HCEC 1CT (cell line): ENCODE data around the gene TMEM250.
"Not testable (repeated sequence)": the region's sequence is repeated elsewhere in the genome, so short reads cannot be mapped to it uniquely, and the experiment has no call there.

Source experiments
- DNase-seq: peaks from one replicate; pipeline ENCODE4 v3.0.0-alpha.2; 2017

TMEM250 gene

GRCh38 chr9:136110082-136111061 is 8.3 kb downstream of the TMEM250 start:
- no peak for DNase-seq

GRCh38 chr9:136109351-136110081 is 9.2 kb downstream of the TMEM250 start:
- DNase-seq = peak; percentile 79

DNA sequence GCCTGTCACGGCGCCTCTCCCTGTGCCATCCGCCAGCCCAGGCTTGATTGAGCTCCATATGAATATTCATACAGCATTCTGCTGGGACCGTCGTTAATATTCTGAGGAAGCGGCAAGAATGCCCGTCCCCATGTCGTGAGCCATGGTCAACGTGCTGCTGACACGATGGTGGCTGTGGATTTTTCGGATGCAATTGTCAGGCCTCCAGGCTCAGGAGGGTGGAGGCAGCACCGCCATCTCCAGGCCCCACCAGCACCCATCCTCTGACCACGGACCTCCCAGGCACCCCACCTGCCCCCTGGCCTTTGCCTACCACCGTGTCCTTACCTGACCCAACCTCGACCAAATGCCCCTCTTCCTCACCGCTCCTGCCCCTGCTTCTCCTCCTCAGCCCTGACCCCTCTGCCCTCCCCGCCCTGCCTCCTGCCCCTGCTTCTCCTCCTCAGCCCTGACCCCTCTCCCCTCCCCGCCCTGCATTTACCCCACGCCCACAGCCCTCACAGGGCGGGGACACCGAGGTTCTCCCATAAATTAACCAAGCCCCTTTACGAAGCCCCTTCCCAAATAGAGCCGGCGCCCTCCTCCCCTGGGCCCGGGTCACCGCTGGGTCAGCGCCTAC is 9.9 kb downstream of the TMEM250 start:
- DNase-seq = no peak

- DNase-seq = no peak
These were observed 10.6 kb downstream of the TMEM250 start for GRCh38 chr9:136107953-136108647.

DNA sequence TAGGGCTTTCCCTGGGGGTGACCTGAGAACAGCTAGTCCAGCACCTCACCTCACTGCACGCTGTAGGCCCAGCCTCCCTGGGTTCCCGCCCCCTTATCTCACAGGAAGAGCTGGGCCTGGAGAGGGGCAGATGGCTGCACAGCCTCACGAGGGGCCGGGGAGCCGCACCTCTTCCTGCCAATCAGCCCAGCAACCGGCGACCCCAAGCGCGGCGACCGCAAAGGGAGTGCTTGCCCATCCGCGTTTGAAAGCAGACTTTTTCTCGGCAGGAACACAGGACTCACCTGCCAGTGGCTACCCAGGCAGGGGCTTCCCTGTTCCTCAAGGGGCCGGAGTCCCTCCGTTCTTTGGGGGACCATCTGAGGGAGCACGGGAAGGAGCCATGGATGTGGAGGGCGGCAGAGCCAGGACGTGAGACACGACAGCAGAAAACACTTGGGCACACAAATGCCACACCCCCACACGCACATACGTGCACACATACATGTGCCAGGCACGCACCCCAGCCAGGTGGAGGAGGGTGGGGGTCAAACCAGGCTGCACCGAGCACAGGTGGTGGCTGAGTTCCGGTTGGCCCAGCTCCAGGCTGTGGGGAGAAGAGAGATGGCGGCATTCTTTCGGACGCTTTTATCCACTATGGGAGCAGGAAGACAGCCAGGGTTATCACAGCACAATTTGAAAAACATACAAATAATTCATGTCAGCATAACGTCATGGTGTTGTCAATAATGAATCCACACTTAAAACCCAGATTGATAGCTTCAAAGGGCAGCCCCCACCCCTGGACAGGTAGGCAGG is 11.3 kb downstream of the TMEM250 start:
- no peak for DNase-seq

DNA sequence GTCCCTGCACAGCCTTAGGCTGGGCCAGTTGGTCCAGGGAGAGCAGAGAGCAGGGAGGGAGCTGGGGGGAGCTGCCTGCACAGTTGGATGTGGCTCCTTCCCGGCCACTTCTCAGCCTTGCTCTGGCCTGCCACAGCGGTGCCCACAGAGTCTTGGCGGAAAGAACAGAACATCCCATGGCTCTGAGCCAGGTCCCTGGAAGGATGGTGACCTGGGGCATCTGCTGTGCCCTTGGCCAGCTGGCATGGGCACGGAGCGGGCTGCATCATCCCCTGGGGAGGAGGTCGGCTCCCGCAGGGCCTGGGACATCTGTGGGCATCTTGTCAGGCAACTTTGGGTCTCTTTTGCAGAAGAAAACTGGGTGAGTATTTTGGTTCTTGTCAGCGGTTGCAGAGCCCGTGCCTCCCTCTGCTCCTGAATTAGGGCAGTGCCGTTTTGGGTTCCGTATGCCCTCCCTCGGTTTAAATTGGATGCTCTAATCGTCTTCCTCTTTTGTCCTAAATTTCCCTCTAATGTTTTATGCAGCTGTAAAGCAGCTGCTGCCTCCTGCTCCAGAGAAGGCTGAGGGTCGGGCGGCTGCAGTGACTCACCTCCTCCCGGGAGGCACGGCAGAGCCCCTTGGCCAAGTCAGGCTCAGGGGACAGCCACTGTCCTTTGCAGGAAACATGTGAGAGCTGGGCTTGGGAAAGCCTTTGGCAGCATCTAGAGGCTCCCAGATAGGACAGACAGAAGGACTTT is 13.1 kb downstream of the TMEM250 start:
- no peak for DNase-seq

DNA sequence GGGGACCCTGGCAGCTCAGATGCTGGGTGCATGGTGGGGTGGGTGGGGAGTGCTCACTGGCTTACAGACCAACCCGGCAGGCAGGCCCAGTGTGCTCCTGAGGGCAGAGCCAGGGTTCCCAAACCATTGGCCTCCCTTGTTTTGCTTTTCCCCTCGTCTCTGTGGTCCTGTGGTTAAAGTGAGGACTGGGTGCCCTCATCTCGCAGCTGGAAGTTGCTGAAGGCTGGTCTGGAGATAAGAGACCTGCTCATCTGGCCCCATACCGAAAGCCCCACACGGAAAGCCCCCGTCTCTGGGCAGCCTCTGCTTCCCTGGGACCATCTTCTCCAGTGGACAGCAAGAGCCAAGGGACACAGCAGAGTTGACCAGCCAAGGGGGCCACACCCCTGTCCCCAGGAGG is 13.8 kb downstream of the TMEM250 start:
- DNase-seq = no peak

DNA sequence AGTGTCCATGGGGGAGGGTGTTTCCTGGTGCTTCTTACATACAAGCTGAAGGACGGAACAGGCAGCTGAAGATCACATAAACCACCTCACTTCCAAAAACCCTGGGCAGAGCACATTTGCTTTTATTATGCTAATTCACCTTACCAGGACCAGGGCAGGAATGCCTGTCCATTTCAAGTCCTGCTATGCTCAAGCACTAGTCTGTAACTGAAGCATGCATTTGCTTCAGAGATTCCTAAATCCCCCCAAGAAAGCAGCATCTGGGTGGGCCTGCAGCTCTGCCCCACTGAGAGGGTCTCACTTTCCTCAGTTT is 14.2 kb downstream of the TMEM250 start:
- no peak for DNase-seq

DNA sequence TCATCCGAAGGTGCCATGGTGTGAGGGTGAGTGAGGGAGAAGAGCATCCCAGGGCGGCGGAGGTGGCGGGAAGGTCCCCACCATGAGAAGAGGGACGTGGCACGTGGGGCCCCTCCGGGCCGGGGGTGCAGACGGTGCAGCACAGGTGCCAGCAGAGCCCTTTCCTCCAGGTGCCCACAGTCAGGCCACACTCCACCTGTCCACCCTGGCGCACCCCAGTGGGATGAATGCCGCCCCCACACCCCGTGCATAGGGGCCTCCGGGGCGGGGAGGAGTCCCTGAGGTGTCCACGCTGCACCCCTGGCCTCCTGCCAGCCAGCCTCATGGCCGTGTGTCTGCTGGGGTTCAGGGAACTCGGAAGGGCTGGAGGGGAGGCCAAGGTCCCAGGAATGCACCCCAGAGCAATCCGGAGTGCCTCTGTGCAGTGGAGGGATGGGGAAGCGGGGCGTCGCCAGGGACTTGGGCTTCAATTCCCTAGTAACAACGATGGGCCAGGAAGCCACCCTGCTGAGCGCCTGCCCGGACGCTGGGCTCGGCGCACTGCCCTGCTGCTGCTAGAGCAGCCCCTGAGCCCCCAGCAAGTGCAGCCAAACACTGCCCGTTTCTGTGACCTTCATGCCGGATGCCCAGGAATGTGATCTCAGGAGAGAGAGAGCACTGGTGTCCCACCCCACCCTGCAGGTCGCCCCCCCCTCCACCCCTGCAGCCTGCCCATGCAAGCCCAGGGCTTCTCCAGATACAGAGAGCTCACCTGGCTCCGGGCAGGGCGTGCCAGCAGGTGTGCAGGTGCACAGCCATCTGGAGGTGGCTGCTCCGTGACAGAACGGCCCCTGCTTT is 14.8 kb downstream of the TMEM250 start:
- no peak for DNase-seq

- DNase-seq = not testable (repeated sequence)
These were observed 17.0 kb downstream of the TMEM250 start for GRCh38 chr9:136101615-136102074.

GRCh38 chr9:136100700-136101614 is 17.7 kb downstream of the TMEM250 start:
- DNase-seq = no peak

DNA sequence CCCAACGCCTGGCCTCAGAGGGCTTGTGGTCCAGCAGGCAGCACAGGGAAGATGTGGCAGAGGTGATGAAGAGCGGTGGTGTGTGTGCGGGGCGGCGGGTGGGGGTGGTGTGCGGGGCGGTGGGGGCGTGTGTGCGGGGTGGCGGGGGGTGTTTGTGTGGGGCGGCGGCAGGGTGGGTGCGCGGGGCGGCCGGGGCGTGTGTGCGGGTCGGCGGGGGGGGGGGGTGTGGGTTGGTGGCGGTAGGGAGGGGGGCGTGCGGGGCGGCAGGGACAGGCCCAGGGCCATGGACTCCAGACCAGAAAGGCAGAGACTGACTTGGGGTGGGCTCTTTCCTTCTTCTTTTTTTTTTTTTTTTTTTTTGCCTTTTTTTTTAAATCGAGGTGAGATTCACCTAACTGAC is 19.1 kb downstream of the TMEM250 start:
- no peak for DNase-seq

DNA sequence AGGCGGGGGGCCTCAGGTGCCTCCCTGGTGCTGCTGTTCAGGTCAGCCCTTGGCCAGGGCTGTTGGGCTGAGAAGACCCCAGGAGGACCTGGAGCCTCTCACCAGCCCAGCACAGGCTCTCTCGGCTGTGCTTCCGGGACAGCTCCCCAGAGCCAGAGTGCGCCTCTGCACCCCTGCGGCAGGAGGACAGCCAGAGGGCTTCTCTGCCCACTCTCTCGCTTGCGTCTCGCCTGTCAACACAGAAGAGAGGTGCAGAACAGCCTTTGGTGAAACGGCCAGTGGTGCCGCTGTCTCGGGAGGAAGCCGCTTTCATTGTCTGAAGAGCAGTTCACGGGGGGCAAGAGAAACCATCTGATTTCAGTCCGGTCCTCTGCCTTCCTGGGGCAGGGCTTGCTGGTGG is 19.8 kb downstream of the TMEM250 start:
- no peak for DNase-seq

GRCh38 chr9:136098210-136098609 is 20.5 kb downstream of the TMEM250 start:
- DNase-seq = no peak

DNA sequence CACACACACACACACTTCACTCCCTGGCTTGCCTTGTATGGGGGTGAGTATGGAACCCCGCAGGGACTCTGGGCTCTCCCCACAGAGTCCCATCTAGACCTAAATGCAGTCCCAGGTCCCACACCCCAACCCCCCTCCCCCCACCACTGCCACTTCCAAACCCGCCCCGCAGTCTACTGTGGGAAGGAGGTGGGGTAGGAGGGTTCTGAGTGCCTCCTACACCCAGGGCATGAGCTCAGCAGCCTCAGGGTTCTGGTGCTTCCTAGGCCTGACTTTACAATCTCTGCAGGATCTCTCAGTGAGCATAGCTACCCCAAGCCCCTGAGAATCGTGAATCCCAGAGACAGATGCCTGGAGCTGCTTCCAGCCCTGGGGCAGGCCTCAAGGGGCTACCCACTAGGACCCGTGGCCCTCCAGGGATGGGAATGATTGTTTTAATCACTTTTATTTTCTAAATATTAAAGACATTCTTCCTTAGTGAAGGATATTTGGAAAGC is 22.1 kb downstream of the TMEM250 start:
- DNase-seq = no peak

- peak; percentile 71 for DNase-seq
These were observed 23.3 kb downstream of the TMEM250 start, which contains the start of gene NACC2 for GRCh38 chr9:136095070-136096058. NACC2 (minus strand) TSS chr9:136095289; CDS start chr9:136050521, 44,768 bp downstream.
